T-helper 2 cell treated with Interferon-gamma antibody and Interleukin-4, amounts not matched to agents 100 ng/mL and 5 ng/mL, for 36 hours (primary cell): ENCODE data around the gene EXOC1. TPM values are rescaled to one million over a fixed set of nuclear protein-coding genes. Genes with fewer than 3 reads are reported as not detected.
"Not testable (repeated sequence)": the region's sequence is repeated elsewhere in the genome, so short reads cannot be mapped to it uniquely, and the experiment has no call there.

Experiments used
- intact Hi-C: fragments of 100-400 bp; cut with micrococcal nuclease; formaldehyde crosslinking; loops from one replicate; pipeline ENCODE4 v1.15.1; 2023
- total RNA-seq: library from RNA; stranded (reverse); gene quantifications from 2 replicates; pipeline ENCODE4 v1.2.3, GENCODE V29; 2022

The EXOC1 gene
- total RNA-seq, 1 donor from 2014 or later, result 29.9 TPM

DNA sequence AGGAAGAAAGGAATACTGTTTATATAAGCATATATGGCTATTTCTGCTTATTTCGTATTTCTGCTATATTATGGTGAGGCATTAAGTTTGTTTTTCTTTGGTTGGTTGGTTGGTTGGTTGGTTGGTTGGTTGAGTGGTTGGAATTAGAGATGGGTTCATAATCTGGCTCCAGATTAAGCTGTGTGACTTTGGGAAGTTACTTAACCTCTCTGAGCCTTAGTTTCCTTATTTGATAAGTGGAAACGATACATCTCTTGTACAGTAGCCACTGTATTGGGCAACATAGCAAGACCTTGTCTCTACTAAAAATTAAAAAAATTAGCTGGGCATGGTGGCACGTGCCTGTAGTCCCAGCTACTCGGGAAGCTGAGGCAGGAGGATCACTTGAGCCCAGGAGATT is 49.2 kb downstream of the EXOC1 start:
- intact Hi-C loops, result no loop called here

DNA sequence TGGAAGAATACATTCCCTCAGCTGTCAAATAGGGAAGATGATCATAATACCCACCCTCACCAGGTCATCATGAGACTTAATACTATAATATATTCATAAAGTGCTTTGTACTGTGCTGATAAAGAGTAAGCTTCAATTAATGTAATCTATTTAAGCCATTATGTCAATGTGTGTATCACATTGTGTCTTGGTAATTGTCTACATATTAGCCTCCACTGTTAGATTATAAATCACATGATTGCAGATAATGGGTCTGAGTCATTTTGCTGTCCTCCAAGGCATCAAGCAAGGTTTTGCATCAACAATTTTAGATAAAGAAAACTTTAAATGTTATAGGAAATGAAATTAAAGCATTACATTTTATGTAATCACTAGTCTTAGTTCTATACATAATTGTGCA is 50.1 kb downstream of the EXOC1 start:
- intact Hi-C loops, result no loop called here

DNA sequence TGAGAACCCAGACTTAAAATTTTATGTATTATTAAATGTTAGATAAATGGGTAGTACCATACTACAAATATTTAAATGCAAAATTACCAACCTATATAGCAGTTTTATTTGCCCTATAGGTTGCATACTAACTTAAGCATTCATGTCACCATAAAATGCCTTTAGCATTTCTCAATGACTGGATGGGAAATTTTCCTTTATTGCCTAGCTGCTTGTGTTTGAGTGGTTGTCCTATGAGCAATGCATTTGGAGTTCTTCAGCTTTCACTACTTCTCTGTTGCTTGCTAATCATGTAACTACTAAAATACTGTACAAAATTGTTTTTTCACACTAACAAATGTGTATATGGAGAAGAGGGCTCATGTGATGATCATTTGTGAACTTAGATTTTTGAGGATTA is 51.1 kb downstream of the EXOC1 start:
- intact Hi-C loops, result no loop called here

DNA sequence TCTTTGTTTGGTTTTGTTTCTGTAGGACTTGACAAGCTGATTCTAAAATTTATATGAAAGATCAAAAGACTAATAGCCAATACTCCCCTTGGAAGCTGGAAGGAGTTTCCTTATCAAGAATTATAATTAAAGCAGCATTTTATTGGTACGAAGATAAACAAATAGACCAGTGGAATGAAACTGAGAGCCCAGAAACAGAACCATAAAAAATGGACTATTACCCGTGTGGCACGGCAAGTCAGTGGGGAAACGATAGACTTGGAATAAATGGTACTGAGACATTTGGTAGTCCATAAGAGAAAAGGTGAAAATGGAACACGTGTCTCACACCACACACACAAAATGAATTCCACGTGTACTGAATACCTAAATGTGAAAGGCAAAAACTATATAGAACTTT is 52.9 kb downstream of the EXOC1 start:
- intact Hi-C loops, result loop anchor here (2.0 to 5.0 kb wide), 2 partner anchors 42 to 54 kb away; partner anchors contain the start of genes CEP135 and EXOC1

DNA sequence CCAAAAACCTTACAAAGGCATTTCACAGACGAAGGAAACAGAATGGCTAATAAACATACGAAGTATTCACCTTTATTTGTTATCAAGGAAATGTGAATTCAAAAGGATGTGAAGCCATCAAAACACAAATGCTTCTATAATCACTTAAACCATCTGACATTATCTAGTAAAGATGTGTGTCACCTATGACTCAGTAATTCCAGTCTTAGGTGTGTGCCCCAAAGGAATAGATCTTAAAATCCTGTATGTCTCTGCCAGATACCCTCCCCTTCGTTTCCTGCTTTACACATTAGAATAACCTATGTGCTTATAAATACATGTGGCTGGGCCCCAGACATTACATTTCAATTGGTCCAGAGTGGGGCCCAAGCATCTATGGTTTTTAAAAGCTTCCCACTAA is 53.5 kb downstream of the EXOC1 start:
- intact Hi-C loops, result loop anchor here (2.0 to 5.0 kb wide), 2 partner anchors 42 to 55 kb away; partner anchors contain the start of genes CEP135 and EXOC1

DNA sequence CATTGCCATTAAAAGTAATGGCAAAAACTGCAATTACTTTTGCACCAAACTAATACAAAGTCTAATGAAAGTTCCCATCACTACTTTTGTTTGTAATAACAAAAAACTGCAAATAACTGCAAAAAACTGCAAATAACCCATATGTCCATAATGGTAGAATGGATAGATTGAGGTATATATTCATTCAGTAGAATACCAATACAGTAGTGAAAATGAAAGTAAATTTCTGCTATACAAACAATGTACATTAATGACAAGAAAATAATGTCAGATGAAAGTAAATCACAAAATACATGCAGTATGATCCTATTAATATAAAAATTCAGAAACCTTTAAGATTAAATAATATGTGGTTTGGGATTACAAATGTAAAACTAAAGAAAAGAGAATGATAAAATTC is 54.0 kb downstream of the EXOC1 start:
- intact Hi-C loops, result loop anchor here (2.0 to 5.0 kb wide), 2 partner anchors 41 to 55 kb away; partner anchors contain the start of genes CEP135 and EXOC1

DNA sequence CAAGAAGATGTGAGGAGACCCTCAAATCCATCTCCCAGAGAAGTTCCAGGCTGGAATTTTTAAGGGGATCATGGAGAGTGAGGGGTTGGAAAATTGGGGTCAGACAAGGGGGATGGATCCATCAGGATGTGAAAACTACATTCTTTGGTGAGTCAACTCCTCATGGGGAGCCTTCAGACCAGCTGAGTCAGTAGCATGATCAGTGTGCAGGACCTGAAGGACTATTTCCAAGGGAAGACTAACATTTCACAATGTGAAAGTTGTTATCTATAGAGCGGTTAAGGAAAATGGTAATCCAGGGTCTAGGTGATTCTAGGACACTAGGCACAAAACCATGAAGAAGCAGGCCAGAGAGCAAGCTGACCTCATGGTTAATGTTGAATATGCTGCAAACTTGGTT is 56.7 kb downstream of the EXOC1 start:
- intact Hi-C loops, result no loop called here

DNA sequence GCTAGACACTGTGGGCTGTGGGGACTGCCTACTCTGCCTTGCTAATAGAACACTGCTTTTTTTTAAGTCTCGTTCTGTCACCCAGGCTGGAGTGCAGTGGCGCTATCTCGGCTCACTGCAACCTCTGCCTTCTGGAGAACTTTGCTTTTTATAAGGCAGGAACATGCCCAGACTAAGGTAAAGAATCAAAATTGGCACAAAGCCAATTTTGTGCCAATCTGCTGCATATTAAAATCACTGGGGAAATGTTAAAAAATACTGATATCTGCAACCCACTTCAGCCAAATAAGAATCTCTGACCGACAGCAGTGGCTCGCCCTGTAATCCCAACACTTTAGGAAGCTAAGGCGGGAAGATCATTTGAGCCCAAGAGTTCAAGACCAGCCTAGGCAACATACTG is 58.8 kb downstream of the EXOC1 start:
- intact Hi-C loops, result no loop called here

DNA sequence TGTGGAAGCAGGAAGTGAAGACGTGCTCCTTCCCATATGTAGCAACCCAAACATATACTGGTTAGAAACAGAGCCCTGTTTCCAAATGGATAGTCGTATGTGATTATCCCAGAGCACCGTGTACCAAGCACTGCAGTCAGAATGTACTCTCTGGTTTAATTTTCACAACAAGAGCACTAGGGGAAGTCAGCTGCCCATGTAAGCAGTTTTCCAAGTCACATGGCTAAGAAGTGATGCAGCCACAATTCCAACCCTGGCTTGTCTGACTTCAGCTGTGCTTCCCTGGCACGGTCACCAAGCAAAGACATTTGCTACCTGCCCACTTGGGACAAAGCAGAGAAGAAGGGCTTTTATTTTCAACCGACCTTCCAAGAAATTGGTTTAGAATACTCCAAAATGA is 67.1 kb downstream of the EXOC1 start:
- intact Hi-C loops, result no loop called here

DNA sequence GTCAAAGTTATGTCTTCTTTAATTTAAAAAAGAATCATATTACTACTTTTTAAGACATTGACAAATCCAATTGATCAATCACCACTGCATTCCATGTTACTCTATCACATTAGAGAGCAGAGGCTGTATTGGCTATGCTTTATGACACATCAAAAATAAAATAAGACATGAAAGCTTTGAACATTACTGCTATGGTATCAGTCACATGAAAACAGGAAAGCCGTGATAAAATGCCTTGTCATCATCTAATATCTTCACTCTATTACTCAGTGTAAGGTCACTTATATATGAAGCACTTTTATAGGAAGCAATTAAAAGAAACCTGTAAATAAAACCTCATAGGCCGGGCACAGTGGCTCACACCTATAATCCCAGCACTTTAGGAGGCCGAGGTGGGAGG is 67.6 kb downstream of the EXOC1 start:
- intact Hi-C loops, result no loop called here

DNA sequence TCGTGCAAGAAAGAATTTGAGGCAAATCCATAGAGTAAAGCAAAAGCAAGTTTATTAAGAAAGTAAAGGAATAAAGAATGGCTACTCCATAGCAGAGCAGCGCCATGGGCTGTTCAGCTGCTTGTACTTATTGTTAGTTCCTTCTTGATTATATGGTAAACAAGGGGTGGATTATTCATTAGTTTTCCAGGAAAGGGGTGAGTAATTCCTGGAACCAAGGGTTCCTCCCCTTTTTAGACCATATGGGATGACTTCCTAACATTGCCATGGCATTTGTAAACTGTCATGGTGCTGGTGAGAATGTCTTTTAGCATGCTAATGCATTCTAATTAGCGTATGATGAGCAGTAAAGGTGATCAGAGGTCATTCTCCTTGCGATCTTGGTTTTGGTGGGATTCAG is 71.8 kb downstream of the EXOC1 start:
- intact Hi-C loops, result no loop called here

DNA sequence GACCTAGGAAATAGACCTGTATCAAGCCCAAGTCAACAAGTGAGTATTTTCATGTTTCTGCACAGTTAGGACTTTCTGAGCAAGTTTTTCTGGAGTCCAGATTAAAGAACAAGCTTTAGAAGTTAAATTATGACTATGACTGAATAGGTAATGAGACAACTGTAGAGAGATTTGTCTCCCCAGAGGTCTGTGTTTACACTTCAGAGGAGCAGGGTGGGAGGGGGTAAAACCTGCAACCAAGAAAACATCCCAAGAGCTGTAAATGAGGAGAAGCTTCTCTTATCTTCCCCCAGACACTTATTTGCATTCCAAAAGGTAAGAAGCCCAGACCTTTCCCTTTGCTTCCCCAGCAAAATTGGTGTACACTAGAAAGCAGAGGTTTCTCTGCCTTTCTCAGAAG is 73.2 kb downstream of the EXOC1 start:
- intact Hi-C loops, result no loop called here

DNA sequence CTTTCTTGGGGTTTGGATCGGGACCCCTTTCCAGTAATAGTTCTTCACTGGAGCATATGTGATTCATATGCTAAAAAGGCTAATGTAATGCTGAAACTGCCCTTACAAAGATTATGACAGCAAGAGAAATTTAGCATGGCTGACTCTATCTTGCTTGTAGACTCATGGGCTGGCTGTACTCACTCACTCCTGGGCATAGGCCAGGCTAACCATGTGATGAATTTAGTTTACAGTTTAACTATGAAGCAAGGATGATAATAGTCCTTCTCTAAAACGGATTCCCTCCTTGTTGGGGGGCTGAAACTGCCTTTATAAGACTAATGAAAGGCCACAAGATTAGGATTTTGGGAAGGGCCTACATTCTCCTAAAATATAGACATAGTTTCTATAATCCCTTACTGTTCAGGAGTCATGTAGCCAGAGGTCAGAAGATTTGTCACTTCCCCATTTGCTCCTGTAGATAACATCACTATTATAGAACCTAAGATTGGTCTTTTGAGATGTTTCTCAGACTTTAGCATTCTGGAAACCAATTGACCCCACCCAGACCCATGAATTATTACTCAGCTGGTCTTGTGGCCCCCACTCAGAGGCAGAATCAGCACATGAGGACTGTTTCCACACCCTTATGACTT is 74.5 kb downstream of the EXOC1 start:
- intact Hi-C loops, result no loop called here

DNA sequence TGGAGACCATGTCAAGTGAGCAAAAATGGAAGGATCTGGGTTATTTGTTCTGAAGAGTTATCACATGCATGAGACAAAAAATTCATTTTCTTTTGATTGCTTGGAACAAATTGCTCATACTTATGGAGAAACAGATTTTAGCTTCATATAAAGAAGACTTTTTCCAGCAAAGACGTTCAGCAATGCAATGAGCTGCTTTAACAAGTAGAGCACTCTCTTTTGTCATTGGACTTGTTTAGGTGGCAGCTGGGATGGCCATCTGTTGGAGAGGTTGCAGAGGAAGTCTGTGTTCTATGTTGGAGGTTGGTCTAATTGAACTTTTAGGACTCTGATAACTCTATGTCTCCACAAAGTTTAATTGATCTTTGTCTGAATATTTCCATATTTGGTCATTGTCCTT is 75.4 kb downstream of the EXOC1 start:
- intact Hi-C loops, result no loop called here

DNA sequence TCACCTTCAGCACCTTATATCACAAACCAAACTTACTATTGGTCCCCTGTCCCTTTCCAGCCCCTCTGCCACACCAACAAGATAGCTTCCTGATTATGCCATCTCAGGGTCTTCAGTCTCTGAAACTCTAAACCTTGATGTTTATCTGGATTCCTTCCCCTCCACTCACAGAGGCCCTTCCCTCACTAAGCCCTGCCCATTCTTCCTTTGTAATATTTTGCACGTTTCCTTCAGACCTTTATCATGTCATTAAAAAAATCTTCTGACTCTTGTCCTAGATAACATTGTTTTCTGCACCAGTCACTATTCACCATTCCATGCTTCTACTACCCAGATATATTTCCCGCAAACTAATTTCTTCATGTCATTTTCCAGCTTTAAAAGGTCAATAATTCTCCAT is 77.6 kb downstream of the EXOC1 start:
- intact Hi-C loops, result no loop called here

DNA sequence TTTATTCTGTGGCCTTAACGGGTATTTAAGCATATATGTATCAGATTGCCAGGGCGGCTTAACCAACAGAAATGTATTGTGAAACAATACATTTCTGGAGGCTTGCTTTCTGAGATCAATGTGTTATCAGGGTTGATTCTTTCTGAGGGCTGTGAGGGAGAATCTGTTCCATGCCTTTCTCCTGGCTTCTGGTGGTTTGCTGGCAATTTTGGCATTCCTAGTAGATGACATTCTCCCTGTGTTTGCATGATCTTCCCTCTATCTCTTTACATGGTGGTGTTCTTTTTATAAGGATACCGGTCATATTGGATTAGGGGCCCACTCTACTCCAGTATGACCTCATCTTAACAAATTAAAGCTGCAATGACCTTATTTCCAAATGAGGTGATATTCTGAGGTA is 78.4 kb downstream of the EXOC1 start:
- intact Hi-C loops, result no loop called here

DNA sequence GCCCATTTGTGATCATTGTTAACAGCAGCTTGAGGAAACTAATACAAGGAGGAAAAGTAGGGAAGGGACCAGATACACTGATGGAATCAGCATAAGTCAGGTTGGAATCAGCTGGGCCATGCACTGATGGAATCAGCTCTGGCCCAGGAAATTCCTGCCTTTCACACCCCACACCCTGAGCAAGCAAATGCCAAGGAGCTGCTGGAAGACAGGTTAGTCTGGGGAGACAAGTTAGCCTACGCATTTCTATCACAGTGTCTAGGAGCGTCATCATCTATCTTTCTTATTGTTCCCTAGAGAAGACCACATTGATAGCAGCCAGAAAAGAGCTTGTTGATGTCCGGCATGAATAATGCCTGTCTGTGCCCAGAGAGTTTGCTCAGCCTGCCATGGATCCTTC is 79.1 kb downstream of the EXOC1 start:
- intact Hi-C loops, result no loop called here

DNA sequence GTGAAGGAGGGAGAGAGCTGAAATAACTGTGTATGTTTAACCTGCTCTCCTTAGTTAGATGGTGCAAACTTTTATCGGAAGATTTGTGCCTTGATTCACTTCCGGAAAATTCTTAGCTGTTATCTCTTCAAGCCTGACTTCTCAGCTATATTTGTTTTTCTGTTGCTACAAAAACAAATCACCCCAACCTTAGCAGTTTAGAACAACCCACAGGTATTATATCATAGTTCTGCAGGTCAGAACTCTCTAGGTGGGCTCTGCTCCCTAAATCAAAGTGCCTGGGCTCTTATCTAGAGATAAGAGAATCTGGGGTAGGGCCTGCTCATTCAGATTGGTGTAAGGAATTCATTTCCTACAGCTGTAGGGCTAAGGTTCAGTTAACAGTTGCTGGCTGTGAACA is 80.2 kb downstream of the EXOC1 start:
- intact Hi-C loops, result no loop called here

DNA sequence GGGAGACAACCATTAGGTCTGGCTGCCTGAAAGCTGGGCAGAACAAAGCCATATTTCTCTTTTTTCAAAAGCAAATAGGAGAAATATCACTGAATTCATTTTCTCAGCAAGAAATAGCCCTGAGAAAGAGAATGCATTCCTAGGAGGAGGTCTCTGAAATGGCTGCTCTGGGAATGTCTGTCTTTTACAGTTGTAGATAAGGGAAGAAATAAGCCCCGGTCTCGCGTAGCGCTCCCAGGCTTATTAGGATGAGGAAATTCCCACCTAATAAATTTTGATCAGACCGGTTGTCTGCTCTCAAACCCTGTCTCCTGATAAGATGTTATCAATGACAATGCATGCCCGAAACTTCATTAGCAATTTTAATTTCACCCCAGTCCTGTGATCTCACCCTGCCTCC is 82.5 kb downstream of the EXOC1 start:
- intact Hi-C loops, result not testable (repeated sequence)

DNA sequence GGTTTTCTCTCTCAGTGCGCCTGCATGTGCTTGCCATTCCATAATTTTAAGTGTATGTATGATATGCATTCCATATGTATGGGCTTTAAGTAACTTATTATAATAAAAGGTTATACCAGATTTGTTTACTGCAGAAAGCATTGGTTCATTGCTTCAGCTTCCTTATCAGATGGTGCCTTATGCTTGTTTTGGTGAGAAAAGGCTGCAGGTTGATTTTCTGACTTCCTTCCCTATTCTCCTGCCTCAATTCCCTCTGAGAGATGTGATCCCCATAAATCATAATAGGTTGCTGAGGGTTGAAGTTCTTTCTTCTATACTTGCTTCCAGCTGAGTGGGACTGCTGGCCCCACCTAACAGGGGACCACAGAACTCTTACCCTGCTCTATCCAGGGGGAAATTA is 85.0 kb downstream of the EXOC1 start:
- intact Hi-C loops, result no loop called here

DNA sequence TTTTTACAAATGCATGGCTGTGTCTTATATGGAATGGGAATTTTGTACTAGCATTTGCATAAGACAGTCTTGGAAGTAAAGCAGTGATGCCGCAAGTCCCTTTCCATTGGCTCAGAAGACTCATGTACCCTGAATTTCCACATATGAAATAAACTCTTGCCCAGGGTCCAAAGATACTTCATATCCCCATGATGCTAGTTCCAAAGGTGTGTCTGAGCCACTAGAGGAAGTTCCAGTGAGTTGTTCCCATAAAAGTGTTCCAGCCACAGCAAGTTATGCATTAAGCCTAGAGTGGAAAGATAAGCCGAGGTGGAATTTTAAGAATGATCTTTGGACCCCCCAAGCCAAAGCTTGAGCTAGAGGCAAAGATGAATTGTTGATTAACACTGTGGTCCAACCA is 86.0 kb downstream of the EXOC1 start:
- intact Hi-C loops, result no loop called here

DNA sequence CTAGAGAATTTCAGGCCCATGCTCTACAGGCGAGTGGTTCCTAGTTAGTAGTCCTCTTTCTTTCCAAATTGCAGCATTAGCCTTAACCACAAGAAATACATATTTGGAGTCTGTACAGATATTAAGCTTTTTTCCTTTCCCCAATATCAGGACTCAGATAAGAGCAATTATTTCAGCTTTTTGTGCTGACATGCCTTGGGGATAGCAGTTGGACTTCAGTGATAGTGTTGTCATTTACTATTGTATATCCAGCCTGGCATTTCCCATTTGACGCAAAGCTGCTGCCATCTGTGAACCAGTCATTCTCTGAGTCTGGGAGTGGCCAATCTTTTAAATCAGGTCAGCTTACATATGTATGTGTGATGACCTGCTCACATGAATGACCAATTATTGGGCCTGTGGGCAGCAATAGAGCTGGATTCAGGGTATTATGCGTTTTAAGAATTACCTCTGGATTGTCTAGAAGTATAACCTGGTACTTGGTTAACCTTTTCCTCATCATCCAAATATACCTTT is 88.5 kb downstream of the EXOC1 start:
- intact Hi-C loops, result no loop called here

DNA sequence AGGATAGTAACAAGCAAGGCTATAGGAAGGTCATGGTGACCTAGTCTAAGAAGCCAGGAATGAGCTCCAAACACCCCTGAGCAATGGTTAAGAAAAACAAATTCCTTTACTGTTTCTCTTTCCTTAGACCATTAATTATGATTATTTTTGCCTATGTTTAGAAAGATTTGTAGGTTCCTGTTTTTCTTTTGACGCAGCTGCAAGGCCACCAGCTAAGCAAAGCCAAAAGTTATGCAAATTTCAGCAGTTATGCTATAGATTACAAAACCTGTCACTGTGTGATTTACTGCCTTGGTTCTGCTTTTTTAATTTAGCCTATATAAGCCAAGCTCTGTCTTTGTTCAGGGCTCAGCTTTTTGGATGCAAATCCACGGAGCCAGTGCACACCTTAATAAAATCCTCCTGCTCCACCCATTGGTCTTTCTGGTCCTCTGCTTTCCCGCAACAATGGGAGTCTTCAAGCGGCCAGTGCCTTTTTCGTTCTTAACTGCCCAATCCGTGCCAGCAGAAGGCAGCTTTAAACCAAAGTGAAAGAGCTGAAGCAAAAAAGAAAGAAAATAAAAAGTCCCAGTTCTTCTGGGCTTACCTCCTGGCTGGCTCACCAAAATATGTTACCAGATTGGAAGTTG is 93.9 kb downstream of the EXOC1 start:
- intact Hi-C loops, result loop anchor here (5.0 kb wide), 2 partner anchors 595 to 1885 kb away; partner anchors contain the start of gene CHIC2
